ENCODE measurements around the gene KIF17. TPM values are rescaled to one million over a fixed set of nuclear protein-coding genes. Genes with fewer than 3 reads are reported as not detected.

Gene KIF17
- total and polyA plus RNA-seq, 4 donors = 4.1 to 9.6 (median 5.9) TPM

GRCh38 chr1:20701847-20702246 lies 16.0 kb downstream of the KIF17 start:
- no peak overlapping the region for H3K27ac ChIP-seq (ENCODE audit: low read depth in 1 of 2, low read length in 1 of 2)
- DNase-seq (no peak), ATAC-seq (ENCODE audit: insufficient read depth, low FRiP score) (no peak)
- TF ChIP-seq CTCF (IDR thresholded peaks at IDR 0.05; ENCODE audit: control extremely low read depth, extremely low read depth) = no peak
- H3K36me3 ChIP-seq (ENCODE audit: control insufficient read depth in 4 of 4, insufficient read depth in 4 of 4, low read length in 4 of 4) = no peaks in the 10 kb centered on the region
- WGBS, 2 donors = 91 to 94% methylated on average over 5 of the region's 5 CpGs
- peaks cover 0 to 3% (median 0%) of the 10 kb centered on the region in 5 donors for H3K4me1 ChIP-seq (ENCODE audit: control insufficient read depth in 5 of 5, insufficient read depth in 5 of 5, low read length in 5 of 5)
- no peak overlapping the region for H3K4me3 ChIP-seq
- no peaks in the 10 kb centered on the region for H3K9me3 ChIP-seq (ENCODE audit: control insufficient read depth in 4 of 4, insufficient read depth in 3 of 4, low read length in 3 of 4)
- H3K27me3 ChIP-seq (ENCODE audit: control insufficient read depth in 3 of 3, insufficient read depth in 3 of 3, low read length in 2 of 3) = no peaks in the 10 kb centered on the region
- H3K9ac ChIP-seq (ENCODE audit: insufficient read depth in 1 of 2, low read length in 2 of 2) = no peak overlapping the region

GRCh38 chr1:20701446-20701845 lies 16.4 kb downstream of the KIF17 start:
- Histone ChIP-seq H3K9me3 (ENCODE audit: control insufficient read depth in 4 of 4, insufficient read depth in 3 of 4, low read length in 3 of 4) (no peaks in the 10 kb centered on the region), H3K27me3 (ENCODE audit: control insufficient read depth in 3 of 3, insufficient read depth in 3 of 3, low read length in 2 of 3) (no peaks in the 10 kb centered on the region), H3K36me3 (ENCODE audit: control insufficient read depth in 4 of 4, insufficient read depth in 4 of 4, low read length in 4 of 4) (no peaks in the 10 kb centered on the region), H3K4me3 (no peak overlapping the region), H3K27ac (ENCODE audit: low read depth in 1 of 2, low read length in 1 of 2) (no peak overlapping the region), H3K4me1 (ENCODE audit: control insufficient read depth in 5 of 5, insufficient read depth in 5 of 5, low read length in 5 of 5) (peaks cover 0 to 3% (median 0%) of the 10 kb centered on the region in 5 donors), H3K9ac (ENCODE audit: insufficient read depth in 1 of 2, low read length in 2 of 2) (no peak overlapping the region)
- ATAC-seq (ENCODE audit: insufficient read depth, low FRiP score) (no peak), DNase-seq (no peak)
- 86 to 88% methylated on average over 9 of the region's 9 CpGs for WGBS, 2 donors
- no peak for TF ChIP-seq CTCF (IDR thresholded peaks at IDR 0.05; ENCODE audit: control extremely low read depth, extremely low read depth)

- Histone ChIP-seq H3K27ac (ENCODE audit: low read depth in 1 of 2, low read length in 1 of 2) (no peak overlapping the region), H3K4me3 (no peak overlapping the region), H3K4me1 (ENCODE audit: control insufficient read depth in 5 of 5, insufficient read depth in 5 of 5, low read length in 5 of 5) (peaks cover 0 to 3% (median 0%) of the 10 kb centered on the region in 5 donors), H3K9ac (ENCODE audit: insufficient read depth in 1 of 2, low read length in 2 of 2) (no peak overlapping the region), H3K9me3 (ENCODE audit: control insufficient read depth in 4 of 4, insufficient read depth in 3 of 4, low read length in 3 of 4) (no peaks in the 10 kb centered on the region), H3K36me3 (ENCODE audit: control insufficient read depth in 4 of 4, insufficient read depth in 4 of 4, low read length in 4 of 4) (no peaks in the 10 kb centered on the region), H3K27me3 (ENCODE audit: control insufficient read depth in 3 of 3, insufficient read depth in 3 of 3, low read length in 2 of 3) (no peaks in the 10 kb centered on the region)
- no peak for DNase-seq
- TF ChIP-seq CTCF (IDR thresholded peaks at IDR 0.05; ENCODE audit: control extremely low read depth, extremely low read depth) = no peak
- ATAC-seq (ENCODE audit: insufficient read depth, low FRiP score) = no peak
- WGBS, 2 donors = 90 to 93% methylated on average over 17 of the region's 17 CpGs
Observed at GRCh38 chr1:20700636-20701215, 17.1 kb downstream of the KIF17 start.

GRCh38 chr1:20699558-20699957 lies 18.2 kb downstream of the KIF17 start:
- no peak overlapping the region for H3K27ac ChIP-seq (ENCODE audit: low read depth in 1 of 2, low read length in 1 of 2)
- H3K4me1 ChIP-seq (ENCODE audit: control insufficient read depth in 5 of 5, insufficient read depth in 5 of 5, low read length in 5 of 5) = peaks cover 0 to 3% (median 0%) of the 10 kb centered on the region in 5 donors
- no peak overlapping the region for H3K4me3 ChIP-seq
- 89 to 95% methylated on average over 9 of the region's 9 CpGs for WGBS, 2 donors
- no peaks in the 10 kb centered on the region for H3K27me3 ChIP-seq (ENCODE audit: control insufficient read depth in 3 of 3, insufficient read depth in 3 of 3, low read length in 2 of 3)
- no peaks in the 10 kb centered on the region for H3K9me3 ChIP-seq (ENCODE audit: control insufficient read depth in 4 of 4, insufficient read depth in 3 of 4, low read length in 3 of 4)
- TF ChIP-seq CTCF (IDR thresholded peaks at IDR 0.05; ENCODE audit: control extremely low read depth, extremely low read depth) = no peak
- H3K36me3 ChIP-seq (ENCODE audit: control insufficient read depth in 4 of 4, insufficient read depth in 4 of 4, low read length in 4 of 4) = no peaks in the 10 kb centered on the region
- no peak overlapping the region for H3K9ac ChIP-seq (ENCODE audit: insufficient read depth in 1 of 2, low read length in 2 of 2)
- ATAC-seq (ENCODE audit: insufficient read depth, low FRiP score) (no peak), DNase-seq (no peak)

Data from lung (tissue), 12 donors.